NCI-H146 treated with DMSO at 0.1 percent for 48 hours (cell line): ENCODE data around the gene GFOD2.

Source experiments
- DNase-seq: peaks from one replicate; lab custom pipeline; 2025; ENCODE audit not compliant: unreplicated experiment; lab: John Stamatoyannopoulos, UW

Gene GFOD2

DNA sequence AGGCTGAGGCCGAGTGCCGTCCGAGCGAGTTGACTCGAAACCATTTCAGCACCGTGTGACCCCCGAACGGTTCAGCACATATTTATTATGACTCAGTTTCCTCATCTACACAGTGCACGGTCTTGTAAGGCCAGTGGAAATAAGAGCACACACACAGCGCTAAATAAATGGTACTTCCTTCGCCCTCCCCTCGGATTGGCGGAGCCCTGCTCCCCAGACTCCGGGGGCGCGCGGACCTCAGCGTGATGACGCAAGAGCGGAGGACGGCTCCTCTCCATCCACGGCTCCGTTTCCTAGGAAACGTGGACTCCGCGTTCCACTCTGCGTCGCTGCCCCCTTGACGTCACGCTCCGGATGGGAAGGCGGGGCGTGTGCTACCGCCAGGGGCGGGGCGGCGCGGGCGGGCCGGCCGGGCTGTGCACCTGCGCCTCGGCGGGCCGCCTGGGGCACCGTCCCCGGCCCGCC lies 58.5 kb downstream of the GFOD2 start, which contains the start of gene PARD6A:
PARD6A (plus strand) TSS at position 397 of the 465 bp plus-strand sequence. CDS start 79 bp downstream, outside the sequence.
- peak; percentile 73 for DNase-seq

GRCh38 chr16:67659675-67660563 lies 59.2 kb downstream of the GFOD2 start, which contains the start of gene ACD:
Gene ACD (minus strand): TSS chr16:67660260. CDS start chr16:67660220, 40 bp downstream.
- peak; percentile 57 for DNase-seq

- DNase-seq: no peak
Observed at GRCh38 chr16:67658849-67659674, 60.1 kb downstream of the GFOD2 start.

GRCh38 chr16:67657751-67658518 lies 61.2 kb downstream of the GFOD2 start:
- no peak for DNase-seq

DNA sequence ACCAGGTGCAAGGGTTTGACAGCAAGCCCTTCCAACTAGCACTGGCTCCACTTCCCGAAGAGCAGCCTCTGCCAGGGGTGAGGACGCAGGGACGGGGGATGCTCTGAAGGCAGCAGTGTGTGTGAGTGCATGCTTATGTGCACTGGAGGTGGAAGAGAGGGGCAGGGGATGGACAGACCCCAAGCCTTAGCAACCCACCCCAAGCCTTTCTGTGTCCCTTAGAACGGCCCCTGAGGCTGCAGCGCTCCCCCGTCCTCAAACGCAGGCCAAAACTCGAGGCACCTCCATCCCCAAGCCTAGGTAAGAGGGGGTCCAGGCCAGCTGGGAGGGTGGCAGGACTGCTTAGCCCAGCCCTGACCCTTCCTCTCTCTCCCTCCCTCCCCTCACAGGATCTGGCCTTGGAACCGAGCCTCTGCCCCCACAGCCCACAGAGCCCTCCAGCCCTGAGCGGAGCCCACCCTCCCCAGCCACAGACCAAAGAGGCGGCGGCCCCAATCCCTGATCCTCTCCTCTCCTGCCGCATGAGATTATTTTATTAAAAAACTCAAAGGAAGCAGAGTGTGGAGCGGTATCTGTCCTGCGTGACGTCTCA lies 62.0 kb downstream of the GFOD2 start:
- no peak for DNase-seq

DNA sequence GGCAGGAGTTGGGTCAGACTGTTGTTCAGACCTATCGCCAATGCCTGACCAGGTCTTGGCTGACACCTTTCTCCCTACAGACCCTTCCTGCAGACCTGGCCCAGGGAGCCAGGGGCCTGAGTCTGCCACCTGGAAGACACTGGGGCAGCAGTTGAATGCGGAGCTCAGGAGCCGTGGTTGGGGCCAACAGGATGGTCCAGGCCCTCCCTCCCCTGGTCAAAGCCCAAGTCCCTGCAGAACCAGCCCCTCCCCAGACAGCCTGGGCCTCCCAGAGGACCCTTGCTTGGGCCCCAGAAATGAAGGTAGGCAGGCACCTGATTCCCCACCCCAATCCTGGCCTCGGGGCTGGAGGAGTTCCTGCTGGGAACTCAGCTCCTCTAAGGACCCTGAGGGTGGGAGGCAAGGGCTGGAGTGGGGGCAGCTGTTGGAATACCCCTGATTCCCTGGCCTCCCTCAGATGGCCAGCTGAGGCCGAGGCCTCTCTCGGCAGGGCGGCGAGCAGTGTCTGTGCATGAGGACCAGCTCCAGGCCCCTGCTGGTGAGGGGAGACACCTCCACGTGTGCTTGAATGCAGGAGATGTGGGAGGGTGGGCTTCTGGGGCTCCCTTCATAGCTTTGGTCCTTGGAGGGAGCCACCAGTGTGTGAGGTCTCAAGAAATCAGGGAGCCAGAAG lies 62.6 kb downstream of the GFOD2 start:
- no peak for DNase-seq

DNA sequence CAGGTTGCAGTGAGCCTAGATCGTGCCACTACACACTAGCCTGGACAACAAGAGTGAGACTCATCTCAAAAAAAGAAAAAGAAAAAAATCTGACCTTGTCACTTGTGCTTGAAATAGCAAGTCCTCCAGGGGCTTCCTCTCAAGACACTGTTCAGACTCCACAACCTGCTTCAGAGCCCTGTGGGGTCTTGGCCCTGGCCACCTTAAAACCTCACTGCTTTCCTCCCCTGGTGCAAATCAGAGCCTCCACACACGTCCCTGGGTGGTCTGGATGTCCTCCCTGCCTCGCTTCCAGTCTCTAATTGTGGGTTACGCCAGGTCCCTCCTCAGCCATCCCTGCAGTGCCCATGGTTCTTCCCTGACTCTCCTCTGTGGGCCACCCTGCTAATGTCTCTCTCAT lies 63.8 kb downstream of the GFOD2 start:
- DNase-seq: no peak

GRCh38 chr16:67654403-67654911 lies 64.7 kb downstream of the GFOD2 start:
- no peak for DNase-seq

- DNase-seq: no peak
Observed at GRCh38 chr16:67653789-67654402, 65.2 kb downstream of the GFOD2 start.

- DNase-seq: no peak
Observed at GRCh38 chr16:67653128-67653788, 65.9 kb downstream of the GFOD2 start.

- peak; percentile 0 for DNase-seq
Observed at GRCh38 chr16:67652578-67653127, 66.5 kb downstream of the GFOD2 start.

- no peak for DNase-seq
Observed at GRCh38 chr16:67651847-67652246, 67.3 kb downstream of the GFOD2 start.

- no peak for DNase-seq
Observed at GRCh38 chr16:67651039-67651438, 68.1 kb downstream of the GFOD2 start.

GRCh38 chr16:67650023-67650422 lies 69.1 kb downstream of the GFOD2 start:
- DNase-seq: no peak

- no peak for DNase-seq
Observed at GRCh38 chr16:67649494-67649931, 69.6 kb downstream of the GFOD2 start.

DNA sequence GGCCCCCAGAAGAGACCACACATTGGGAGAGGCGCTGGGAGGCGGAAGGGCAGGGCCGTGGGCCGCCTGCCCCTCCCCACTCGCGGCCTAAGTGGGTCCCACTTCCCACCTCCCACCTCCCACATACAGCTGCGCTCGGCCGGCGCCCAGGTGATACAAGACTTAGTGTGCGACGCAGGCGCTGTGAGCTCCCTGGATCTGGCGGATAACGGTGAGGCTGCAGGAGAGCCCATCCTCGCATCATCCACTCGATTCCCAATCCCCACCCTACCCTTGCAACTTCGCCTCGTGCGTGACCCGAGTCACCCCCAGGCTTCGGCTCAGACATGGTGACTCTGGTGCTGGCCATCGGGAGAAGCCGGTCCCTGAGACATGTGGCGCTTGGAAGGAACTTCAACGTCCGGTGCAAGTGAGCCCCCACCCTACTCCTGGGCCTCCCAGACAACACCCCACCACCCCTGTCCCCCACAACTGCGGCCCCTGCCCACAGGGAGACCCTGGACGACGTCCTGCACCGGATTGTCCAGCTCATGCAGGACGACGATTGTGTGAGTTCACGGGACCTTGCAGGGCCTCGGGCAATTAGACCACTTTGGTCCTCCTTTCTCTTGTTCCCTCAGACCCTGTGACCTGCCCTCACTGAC lies 70.2 kb downstream of the GFOD2 start:
- DNase-seq: no peak

- DNase-seq: no peak
Observed at GRCh38 chr16:67648088-67648763, 70.9 kb downstream of the GFOD2 start.
